ENCODE measurements around the gene PFKFB2.

PFKFB2 gene

DNA sequence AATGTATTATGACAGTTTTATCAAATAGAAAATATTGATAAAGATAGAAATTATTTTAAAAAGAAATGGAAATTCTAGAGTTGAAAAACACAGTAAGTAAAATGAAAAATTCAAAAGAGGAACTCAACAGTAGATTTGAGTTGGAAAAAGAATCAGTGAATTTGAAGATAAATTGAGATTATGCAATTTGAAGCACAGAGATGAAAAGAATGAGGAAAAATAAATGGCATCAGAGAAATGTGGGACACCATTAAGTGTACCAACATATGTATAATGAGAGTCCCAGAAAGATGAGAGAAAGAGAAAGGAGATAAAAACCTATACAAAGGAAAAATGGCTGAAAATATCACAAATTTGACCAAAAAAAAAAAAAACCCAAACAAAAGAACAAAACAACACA, 76.0 kb downstream of the PFKFB2 start:
- H3K27ac ChIP-seq (ENCODE audit: low read depth, low read length), result no peak overlapping the region

More for the DNA sequence above, 76.0 kb downstream of the PFKFB2 start:
- Histone ChIP-seq H3K4me1 (ENCODE audit: control insufficient read depth, insufficient read depth, low read length) (no peaks in the 10 kb centered on the region), H3K27me3 (ENCODE audit: control insufficient read depth, insufficient read depth, low read length) (no peaks in the 10 kb centered on the region), H3K9ac (ENCODE audit: low read length) (no peak overlapping the region), H3K36me3 (ENCODE audit: control insufficient read depth, insufficient read depth, low read length) (no peaks in the 10 kb centered on the region), H3K4me3 (ENCODE audit: low read length) (no peak overlapping the region)

Data from rectal smooth muscle tissue (tissue), 1 donor.